SJSA1 (cell line): ENCODE results near the gene PPP1CB. TPM values are rescaled to one million over a fixed set of nuclear protein-coding genes. Genes with fewer than 3 reads are reported as not detected.

Experiments used
- DNase-seq, 2 experiments: peaks; one replicate each; pipeline ENCODE4 v3.0.0-alpha.2; 2015 to 2020; ENCODE audit warnings: low spot score in 2 of 2, low read depth in 1 of 2
- H3K27ac ChIP-seq: fragments of 250-450 bp; sonication (Bioruptor Pico); 2 replicates; pipeline ENCODE4 v1.5.1; 2020; ENCODE audit warnings: mild to moderate bottlenecking, moderate library complexity
- H3K27me3 ChIP-seq: fragments of 250-450 bp; sonication (Bioruptor Pico); replicated peaks from 2 replicates; pipeline ENCODE4 v1.5.1; 2020; ENCODE audit warnings: mild to moderate bottlenecking, moderate library complexity
- H3K36me3 ChIP-seq: fragments of 250-450 bp; sonication (Bioruptor Pico); 2 replicates; pipeline ENCODE4 v1.5.1; 2020; ENCODE audit warnings: mild to moderate bottlenecking
- H3K4me1 ChIP-seq: fragments of 250-450 bp; sonication (Bioruptor Pico); replicated peaks from 2 replicates; pipeline ENCODE4 v1.6.1; 2021; ENCODE audit warnings: mild to moderate bottlenecking
- H3K4me3 ChIP-seq: fragments of 250-450 bp; sonication (Bioruptor Pico); 2 replicates; pipeline ENCODE4 v1.5.1; 2020; ENCODE audit warnings: mild to moderate bottlenecking
- H3K9me3 ChIP-seq: fragments of 250-450 bp; sonication (Bioruptor Pico); replicated peaks from 2 replicates; pipeline ENCODE4 v1.5.1; 2020; ENCODE audit warnings: mild to moderate bottlenecking
- total RNA-seq: library from RNA; depleted of rRNA; stranded (reverse); fragments of >200 nt; shearing (Covaris generic); gene quantifications from 2 replicates; pipeline ENCODE4 v1.2.3, GENCODE V29; 2014; rRNA removed

PPP1CB gene
- total RNA-seq, 1 experiment from 2014 or later: 206 TPM

DNA sequence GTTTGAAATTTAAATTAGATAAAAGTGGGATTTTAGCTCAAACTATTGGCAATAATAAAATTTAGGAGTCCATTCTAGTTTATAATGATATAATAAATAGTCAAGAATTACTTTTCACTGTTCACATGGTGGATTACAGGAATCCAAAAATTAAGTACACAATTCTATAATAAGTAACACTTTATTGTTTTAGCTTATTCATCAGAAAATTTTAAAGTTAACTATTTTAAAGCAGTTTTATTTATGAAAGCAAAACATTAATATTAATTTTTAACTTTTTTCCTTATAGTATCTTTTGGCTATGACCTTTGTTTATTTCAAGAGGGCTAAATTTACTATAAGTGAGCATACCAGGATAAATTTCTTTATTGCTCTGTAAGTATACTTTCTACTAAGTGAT lies 70.4 kb downstream of the PPP1CB start:
- H3K4me1 ChIP-seq: no peaks in the 10 kb centered on the region
- H3K27ac ChIP-seq: no peak overlapping the region
- H3K27me3 ChIP-seq: no peaks in the 10 kb centered on the region; the same call in 1 of the 2 replicates
- DNase-seq: no peak
- no peak overlapping the region for H3K4me3 ChIP-seq
- no peaks in the 10 kb centered on the region for H3K36me3 ChIP-seq
- H3K9me3 ChIP-seq: no peaks in the 10 kb centered on the region

DNA sequence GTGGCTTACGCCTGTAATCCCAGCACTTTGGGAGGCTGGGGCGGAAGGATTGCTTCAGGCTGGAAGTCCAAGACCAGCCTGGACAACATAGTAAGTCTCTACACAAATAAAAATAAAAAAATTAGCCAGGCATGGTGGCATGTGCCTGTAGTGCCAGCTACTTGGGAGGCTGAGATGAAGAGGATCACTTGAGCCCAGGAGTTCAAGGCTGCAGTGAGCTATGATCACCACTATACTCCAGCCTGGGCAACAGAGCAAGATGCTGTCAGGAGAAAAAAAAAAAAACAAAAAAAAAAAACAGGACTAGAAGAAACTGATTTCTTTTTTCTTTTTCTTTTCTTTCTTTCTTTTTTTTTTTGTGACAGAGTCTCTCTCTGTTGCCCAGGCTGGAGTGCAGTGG lies 72.6 kb downstream of the PPP1CB start:
- DNase-seq: no peak
- Histone ChIP-seq H3K9me3 (no peaks in the 10 kb centered on the region), H3K4me1 (no peaks in the 10 kb centered on the region), H3K4me3 (no peak overlapping the region), H3K36me3 (no peaks in the 10 kb centered on the region), H3K27ac (no peak overlapping the region), H3K27me3 (no peaks in the 10 kb centered on the region; the same call in 1 of the 2 replicates)

DNA sequence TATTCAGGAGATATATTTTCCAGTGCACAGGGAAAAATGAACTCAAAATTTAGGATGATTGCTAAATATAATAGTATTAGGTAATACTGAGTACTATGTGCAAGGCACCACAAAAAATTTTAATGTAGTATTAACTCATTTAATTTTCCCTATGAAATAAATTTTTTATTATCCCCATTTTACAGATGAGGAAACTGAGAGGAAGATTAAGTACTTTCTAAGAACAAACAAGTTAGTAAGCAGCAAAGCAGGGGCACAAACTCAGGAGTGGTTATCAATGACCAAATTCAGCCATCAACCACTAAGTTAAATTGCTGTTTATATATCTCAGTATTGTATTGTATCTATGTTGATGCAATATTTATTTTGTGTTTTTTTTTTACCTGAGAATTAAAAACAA lies 73.2 kb downstream of the PPP1CB start:
- Histone ChIP-seq H3K27me3 (no peaks in the 10 kb centered on the region; the same call in 1 of the 2 replicates), H3K4me1 (no peaks in the 10 kb centered on the region), H3K9me3 (no peaks in the 10 kb centered on the region), H3K4me3 (no peak overlapping the region), H3K36me3 (no peaks in the 10 kb centered on the region), H3K27ac (no peak overlapping the region)
- no peak for DNase-seq

DNA sequence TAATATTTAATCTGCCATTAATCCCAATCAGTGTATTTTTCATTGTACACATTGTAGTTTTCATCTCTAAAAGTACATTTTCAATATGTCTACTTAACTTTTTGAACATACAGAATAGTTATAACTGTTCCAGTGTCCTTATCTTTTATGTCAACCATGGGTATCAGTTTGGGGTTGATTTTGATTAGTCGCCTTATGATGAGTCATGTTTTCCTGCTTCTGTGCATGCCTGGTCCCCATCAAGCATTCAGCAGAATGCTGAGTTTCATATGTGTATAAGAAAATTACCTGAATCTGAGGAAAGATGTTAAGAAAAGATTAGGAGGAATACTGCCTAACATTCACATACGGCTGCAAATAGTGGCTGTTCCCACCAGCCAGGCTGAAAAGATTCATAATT lies 76.8 kb downstream of the PPP1CB start:
- Histone ChIP-seq H3K27ac (no peak overlapping the region), H3K4me3 (no peak overlapping the region), H3K36me3 (no peaks in the 10 kb centered on the region), H3K27me3 (0 out of 2 replicates have a peak, but pooled peaks cover 3% of the 10 kb centered on the region), H3K9me3 (no peaks in the 10 kb centered on the region), H3K4me1 (no peaks in the 10 kb centered on the region)
- DNase-seq: no peak

DNA sequence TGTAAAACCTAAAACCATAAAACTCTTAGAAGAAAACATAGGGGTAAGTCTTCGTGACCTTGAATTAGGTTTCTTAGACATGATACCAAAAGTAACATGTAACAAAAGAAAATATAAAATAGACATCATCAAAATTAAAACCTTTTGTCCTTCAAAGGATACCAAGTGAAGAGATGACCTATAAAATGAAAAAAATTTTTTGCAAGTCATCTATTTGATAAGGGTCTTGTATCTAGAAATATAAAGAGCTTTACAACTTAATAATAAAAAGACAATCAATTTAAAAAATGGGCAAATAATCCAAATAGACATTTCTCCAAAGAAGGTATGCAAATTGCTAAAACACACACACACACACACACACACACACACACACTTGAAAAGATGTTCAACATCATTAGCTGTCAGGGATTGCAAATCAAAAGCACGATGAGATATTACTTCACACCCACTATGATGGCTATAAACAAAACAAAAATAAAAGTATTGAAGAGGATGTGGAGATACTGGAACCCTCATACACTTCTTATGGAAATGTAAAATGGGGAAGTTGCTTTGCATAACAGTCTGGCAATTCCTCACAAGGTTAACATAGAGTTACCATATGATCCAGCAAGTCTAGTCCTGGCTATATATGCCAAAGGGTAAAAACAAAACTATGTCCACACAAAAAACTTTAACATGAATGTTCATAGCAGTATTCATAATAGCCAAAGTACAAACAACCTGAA lies 82.3 kb downstream of the PPP1CB start:
- no peak for DNase-seq
- peaks cover under 1% of the 10 kb centered on the region; the same call in 1 of the 2 replicates for H3K36me3 ChIP-seq
- no peaks in the 10 kb centered on the region for H3K4me1 ChIP-seq
- no peaks in the 10 kb centered on the region for H3K9me3 ChIP-seq
- peaks cover 12% of the 10 kb centered on the region; the same call in 1 of the 2 replicates for H3K27me3 ChIP-seq
- H3K27ac ChIP-seq: no peak overlapping the region
- H3K4me3 ChIP-seq: no peak overlapping the region

DNA sequence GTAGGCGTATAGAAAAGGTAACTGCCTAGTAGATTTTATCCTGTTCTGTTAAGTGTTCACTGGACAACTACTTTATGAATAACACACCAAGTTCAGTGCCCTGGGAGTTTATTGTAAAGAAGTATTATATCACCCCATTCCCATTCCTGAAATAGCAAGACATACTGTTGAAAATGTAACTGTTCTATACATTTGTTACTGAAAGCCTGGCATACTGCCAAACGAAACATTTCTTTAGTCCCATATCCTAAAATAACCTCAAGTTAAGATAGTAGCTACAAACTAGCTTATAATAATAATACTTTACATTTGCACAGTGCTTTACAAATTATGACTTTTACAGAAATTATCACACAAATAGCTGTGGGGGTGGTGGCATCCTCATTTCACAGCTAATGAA lies 84.2 kb downstream of the PPP1CB start:
- no peaks in the 10 kb centered on the region for H3K9me3 ChIP-seq
- peaks cover 12% of the 10 kb centered on the region; the same call in 1 of the 2 replicates for H3K27me3 ChIP-seq
- peaks cover 6% of the 10 kb centered on the region; the same call in 1 of the 2 replicates for H3K36me3 ChIP-seq
- no peak for DNase-seq
- no peak overlapping the region for H3K27ac ChIP-seq
- H3K4me3 ChIP-seq: no peak overlapping the region
- no peaks in the 10 kb centered on the region for H3K4me1 ChIP-seq

DNA sequence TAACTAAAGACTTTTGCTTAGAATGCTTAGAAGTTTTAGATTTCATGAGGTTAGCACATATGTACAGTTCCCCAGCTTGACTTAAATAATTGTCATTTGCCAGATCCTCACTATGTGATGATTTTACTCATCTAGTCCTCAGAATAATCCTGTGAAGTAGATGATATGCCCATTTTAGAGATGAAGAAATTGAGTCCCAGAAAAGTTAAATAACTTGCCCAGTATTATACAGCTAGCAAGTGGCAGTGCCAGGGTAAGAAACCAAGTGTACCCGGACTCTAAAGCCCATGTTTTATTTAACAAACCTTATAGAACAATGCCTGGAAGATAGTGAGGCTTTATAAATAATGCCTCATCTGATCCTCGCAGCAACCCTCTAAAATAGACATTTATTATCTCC lies 87.3 kb downstream of the PPP1CB start:
- Histone ChIP-seq H3K4me3 (no peak overlapping the region), H3K36me3 (peaks cover 6% of the 10 kb centered on the region; the same call in 1 of the 2 replicates), H3K9me3 (no peaks in the 10 kb centered on the region), H3K4me1 (no peaks in the 10 kb centered on the region), H3K27ac (no peak overlapping the region), H3K27me3 (peaks cover 6% of the 10 kb centered on the region; the same call in 1 of the 2 replicates)
- DNase-seq: no peak

DNA sequence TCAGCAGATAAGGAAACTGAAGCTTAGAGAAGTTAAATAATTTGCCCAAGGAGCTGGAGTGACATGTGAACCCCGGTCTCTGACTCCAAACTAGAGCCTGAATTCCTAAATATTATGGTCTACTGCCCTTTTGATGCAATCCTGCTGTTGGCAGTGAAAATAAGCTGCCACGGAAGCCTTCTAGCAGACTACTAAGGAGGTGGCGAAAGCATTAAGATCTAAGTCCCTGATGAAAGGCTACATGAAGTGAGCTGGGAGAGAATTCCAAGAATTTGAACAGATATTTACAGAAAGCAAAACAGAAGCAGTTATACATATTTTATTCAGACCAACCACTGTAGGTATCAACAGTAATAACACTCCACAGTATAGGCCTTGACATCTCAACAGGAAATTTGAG lies 90.4 kb downstream of the PPP1CB start:
- Histone ChIP-seq H3K9me3 (no peaks in the 10 kb centered on the region), H3K27me3 (no peaks in the 10 kb centered on the region), H3K27ac (no peak overlapping the region), H3K4me3 (no peak overlapping the region), H3K4me1 (no peaks in the 10 kb centered on the region), H3K36me3 (peaks cover 10% of the 10 kb centered on the region)
- no peak for DNase-seq

Other genes starting within 250 kb of the PPP1CB start
- gene SPDYA, start 59.0 kb downstream of the PPP1CB start, total RNA-seq: 0.24 and 0.28 TPM in 2 replicates
- 14.6 and 16.6 TPM in 2 replicates for gene TRMT61B, start 118.5 kb downstream of the PPP1CB start, total RNA-seq
- gene WDR43, start 142.8 kb downstream of the PPP1CB start, total RNA-seq: 57.5 and 79.2 TPM in 2 replicates
- 0.03 TPM in 1 of 2 replicates, not detected in the other for gene TOGARAM2, start 229.5 kb downstream of the PPP1CB start, total RNA-seq